Natural killer cell (primary cell): ENCODE measurements around the gene CD209. TPM values are rescaled to one million over a fixed set of nuclear protein-coding genes. Genes with fewer than 3 reads are reported as not detected.
A peak's percentile ranks its signal among the peaks of the same experiment; 100 is the strongest.

Experiments used
- ATAC-seq, 3 donors: fragments of 150-1000 bp in 2 of 3; fragments of 200-7000 bp in 1 of 3; cut with Tn5 transposase; 1 replicate in 1 of 3; 2 replicates in 2 of 3; pipeline ENCODE4 v1.10.0; 2021; ENCODE audit warnings: mild to moderate bottlenecking in 2 of 3, moderate library complexity in 2 of 3
- DNase-seq, 2 donors: peaks; one replicate each; pipeline versions ENCODE4 v3.0.0 to v3.0.0-alpha.2; 2013 to 2021; ENCODE audit warnings: mixed read lengths in 1 of 2
- H3K27ac ChIP-seq: one replicate; pipeline ENCODE4 v1.5.1; 2013; ENCODE audit warnings: mild to moderate bottlenecking, low read length
- H3K27me3 ChIP-seq: one replicate; pipeline ENCODE4 v1.6.1; 2013; ENCODE audit warnings: low read length; ENCODE audit not compliant: control insufficient read depth, insufficient read depth
- H3K36me3 ChIP-seq: one replicate; pipeline ENCODE4 v1.6.1; 2013; ENCODE audit warnings: low read length; ENCODE audit not compliant: control insufficient read depth, insufficient read depth
- H3K4me1 ChIP-seq: one replicate; pipeline ENCODE4 v1.6.1; 2013; ENCODE audit warnings: low read length; ENCODE audit not compliant: control insufficient read depth, insufficient read depth
- H3K4me3 ChIP-seq: one replicate; pipeline ENCODE4 v1.5.1; 2013; ENCODE audit warnings: low read length
- H3K9me3 ChIP-seq: one replicate; pipeline ENCODE4 v1.6.1; 2013; ENCODE audit warnings: low read length; ENCODE audit not compliant: control insufficient read depth, insufficient read depth
- H3K27ac Mint-ChIP-seq, 2 donors: one replicate each; pipeline ENCODE4 v1.8.0; 2022; ENCODE audit warnings: mild to moderate bottlenecking in 2 of 2, mixed read lengths in 2 of 2, moderate library complexity in 1 of 2
- H3K27me3 Mint-ChIP-seq, 2 donors: one replicate each; pipeline ENCODE4 v1.8.0; 2022; ENCODE audit warnings: low read depth in 2 of 2, mixed read lengths in 2 of 2
- H3K36me3 Mint-ChIP-seq: one replicate; pipeline ENCODE4 v1.8.0; 2022; ENCODE audit warnings: mixed read lengths
- H3K4me1 Mint-ChIP-seq, 2 donors: one replicate each; pipeline ENCODE4 v1.8.0; 2022; ENCODE audit warnings: mixed read lengths in 2 of 2
- H3K4me3 Mint-ChIP-seq: one replicate; pipeline ENCODE4 v1.8.0; 2022; ENCODE audit warnings: mild to moderate bottlenecking, moderate library complexity, mixed read lengths
- H3K9me3 Mint-ChIP-seq, 2 donors: one replicate each; pipeline ENCODE4 v1.8.0; 2022; ENCODE audit warnings: mixed read lengths in 2 of 2
- WGBS: methylation state at CpG from one replicate; pipeline ENCODE4 v1.1.7; 2013; ENCODE audit warnings: missing lambda C conversion rate; ENCODE audit not compliant: insufficient coverage; 5-methylcytosine and 5-hydroxymethylcytosine counted together
- intact Hi-C: fragments of 100-400 bp; cut with micrococcal nuclease; formaldehyde crosslinking; loops from one replicate; pipeline ENCODE4 v1.14.2; 2022
- total RNA-seq, 4 donors: library from RNA; stranded (reverse); fragments of 120-200 nt in 1 of 4; gene quantifications; one replicate each; pipeline versions ENCODE4 v1.2.3 to v1.2.4, GENCODE V29; 2013 to 2022
- TF ChIP-seq, protein P1 (sequence below): fragments of 200-600 bp; IDR thresholded peaks from one replicate; pipeline ENCODE4 v1.8.0; 2022; ENCODE audit warnings: antibody characterized with exemption

Gene CD209
- total RNA-seq, 3 donors from 2014 or later (not counting 1 experiment from before 2014, with no cell fraction given), result 0.10 TPM; not detected in 2

DNA sequence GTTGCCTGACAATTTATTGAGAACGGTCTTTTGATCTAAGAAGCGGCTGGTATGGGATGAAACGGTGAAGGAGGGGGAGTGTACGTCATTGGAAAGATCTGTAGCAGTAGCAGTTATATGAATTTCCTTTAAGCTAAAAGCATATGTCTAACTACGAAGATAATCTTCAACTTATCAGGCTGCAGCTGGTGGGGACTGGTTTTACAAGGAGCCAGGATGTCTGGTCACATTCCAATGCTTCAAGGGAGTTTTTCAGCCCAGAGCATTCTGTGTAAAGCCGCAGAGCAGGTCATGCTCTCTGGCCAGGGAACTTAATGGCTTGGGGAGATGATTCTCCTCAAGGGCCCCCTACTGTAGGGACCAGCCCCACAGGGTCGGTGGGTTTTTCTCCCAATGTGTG is 44.9 kb upstream of the CD209 start:
- DNase-seq, result no peak
- H3K36me3 ChIP-seq, result no peaks in the 10 kb centered on the region
- Mint-ChIP-seq H3K9me3 (peaks cover 0 to 3% of the 10 kb centered on the region in 2 donors), H3K27ac (no peak overlapping the region), H3K36me3 (no peaks in the 10 kb centered on the region), H3K4me3 (no peak overlapping the region), H3K4me1 (peaks cover 0 to 3% of the 10 kb centered on the region in 2 donors), H3K27me3 (peaks cover 21 to 31% of the 10 kb centered on the region in 2 donors)
- H3K4me1 ChIP-seq, result peaks cover 7% of the 10 kb centered on the region
- peaks cover 11% of the 10 kb centered on the region for H3K27me3 ChIP-seq
- H3K27ac ChIP-seq, result no peak overlapping the region
- intact Hi-C loops, result no loop called here
- no peak for ATAC-seq
- 74% methylated on average over 7 of the region's 7 CpGs for WGBS
- no peak overlapping the region for H3K4me3 ChIP-seq
- TF ChIP-seq, protein P1, sequence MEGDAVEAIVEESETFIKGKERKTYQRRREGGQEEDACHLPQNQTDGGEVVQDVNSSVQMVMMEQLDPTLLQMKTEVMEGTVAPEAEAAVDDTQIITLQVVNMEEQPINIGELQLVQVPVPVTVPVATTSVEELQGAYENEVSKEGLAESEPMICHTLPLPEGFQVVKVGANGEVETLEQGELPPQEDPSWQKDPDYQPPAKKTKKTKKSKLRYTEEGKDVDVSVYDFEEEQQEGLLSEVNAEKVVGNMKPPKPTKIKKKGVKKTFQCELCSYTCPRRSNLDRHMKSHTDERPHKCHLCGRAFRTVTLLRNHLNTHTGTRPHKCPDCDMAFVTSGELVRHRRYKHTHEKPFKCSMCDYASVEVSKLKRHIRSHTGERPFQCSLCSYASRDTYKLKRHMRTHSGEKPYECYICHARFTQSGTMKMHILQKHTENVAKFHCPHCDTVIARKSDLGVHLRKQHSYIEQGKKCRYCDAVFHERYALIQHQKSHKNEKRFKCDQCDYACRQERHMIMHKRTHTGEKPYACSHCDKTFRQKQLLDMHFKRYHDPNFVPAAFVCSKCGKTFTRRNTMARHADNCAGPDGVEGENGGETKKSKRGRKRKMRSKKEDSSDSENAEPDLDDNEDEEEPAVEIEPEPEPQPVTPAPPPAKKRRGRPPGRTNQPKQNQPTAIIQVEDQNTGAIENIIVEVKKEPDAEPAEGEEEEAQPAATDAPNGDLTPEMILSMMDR, result no peak
- H3K9me3 ChIP-seq, result peaks cover 3% of the 10 kb centered on the region

DNA sequence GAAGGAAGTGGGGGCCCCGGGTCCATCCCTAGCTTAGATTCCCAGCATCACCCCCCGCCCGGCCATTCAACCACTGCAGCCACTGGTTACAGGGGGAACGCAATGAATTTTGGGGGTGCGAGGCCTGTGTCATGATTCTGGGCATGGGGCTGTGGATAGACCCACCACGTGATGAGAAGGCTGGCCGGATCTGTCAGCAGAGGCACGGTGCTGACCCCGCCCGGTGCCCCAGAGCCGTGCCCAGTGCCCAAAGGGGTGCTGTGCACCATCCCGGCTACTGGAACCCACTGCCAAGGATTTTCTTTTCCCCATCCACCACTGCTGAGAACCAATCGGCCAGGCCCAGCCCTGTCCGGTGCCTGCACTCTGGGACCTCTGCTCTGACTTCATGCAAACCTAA is 43.1 kb upstream of the CD209 start:
- no peak for ATAC-seq
- Mint-ChIP-seq H3K9me3 (peaks cover 0 to 3% of the 10 kb centered on the region in 2 donors), H3K4me3 (no peak overlapping the region), H3K27ac (no peak overlapping the region), H3K4me1 (peaks cover 0 to 5% of the 10 kb centered on the region in 2 donors), H3K36me3 (no peaks in the 10 kb centered on the region), H3K27me3 (peaks cover 26 to 39% of the 10 kb centered on the region in 2 donors)
- no peak overlapping the region for H3K27ac ChIP-seq
- H3K27me3 ChIP-seq, result peaks cover 11% of the 10 kb centered on the region
- H3K9me3 ChIP-seq, result peaks cover 3% of the 10 kb centered on the region
- no peaks in the 10 kb centered on the region for H3K36me3 ChIP-seq
- H3K4me1 ChIP-seq, result peaks cover 7% of the 10 kb centered on the region
- TF ChIP-seq, protein P1, result no peak
- intact Hi-C loops, result no loop called here
- WGBS, result 86% methylated on average over 14 of the region's 14 CpGs
- H3K4me3 ChIP-seq, result no peak overlapping the region
- DNase-seq, result no peak

DNA sequence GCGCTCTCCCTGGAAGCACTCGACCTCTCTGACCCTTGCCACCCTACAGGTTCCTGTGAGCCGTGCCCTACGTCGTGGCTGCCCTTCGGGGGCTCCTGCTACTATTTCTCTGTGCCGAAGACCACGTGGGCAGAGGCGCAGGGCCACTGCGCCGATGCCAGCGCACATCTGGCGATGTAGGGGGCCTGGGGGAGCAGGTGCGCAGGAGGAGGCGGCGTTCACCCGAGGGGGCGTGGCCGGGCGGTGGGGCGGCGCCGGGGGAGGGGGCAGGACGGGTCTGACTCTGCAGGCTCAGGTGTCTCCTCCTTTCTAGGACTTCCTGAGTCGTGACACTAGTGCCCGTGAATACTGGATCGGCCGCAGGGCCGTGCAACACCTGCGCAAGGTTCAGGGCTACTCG is 42.1 kb upstream of the CD209 start:
- Histone ChIP-seq H3K27me3 (peaks cover 11% of the 10 kb centered on the region), H3K27ac (no peak overlapping the region), H3K4me3 (no peak overlapping the region), H3K36me3 (no peaks in the 10 kb centered on the region), H3K4me1 (peaks cover 7% of the 10 kb centered on the region), H3K9me3 (peaks cover 3% of the 10 kb centered on the region)
- intact Hi-C loops, result no loop called here
- Mint-ChIP-seq H3K4me3 (no peak overlapping the region), H3K27me3 (peaks cover 36 to 43% of the 10 kb centered on the region in 2 donors), H3K36me3 (no peaks in the 10 kb centered on the region), H3K9me3 (peaks cover 3 to 4% of the 10 kb centered on the region in 2 donors), H3K4me1 (peaks cover 0 to 5% of the 10 kb centered on the region in 2 donors), H3K27ac (no peak overlapping the region)
- WGBS, result 9% methylated on average over 31 of the region's 31 CpGs
- TF ChIP-seq, protein P1, result no peak
- DNase-seq (peak in 1 of 2 donors; percentile 50), ATAC-seq (no peak)

DNA sequence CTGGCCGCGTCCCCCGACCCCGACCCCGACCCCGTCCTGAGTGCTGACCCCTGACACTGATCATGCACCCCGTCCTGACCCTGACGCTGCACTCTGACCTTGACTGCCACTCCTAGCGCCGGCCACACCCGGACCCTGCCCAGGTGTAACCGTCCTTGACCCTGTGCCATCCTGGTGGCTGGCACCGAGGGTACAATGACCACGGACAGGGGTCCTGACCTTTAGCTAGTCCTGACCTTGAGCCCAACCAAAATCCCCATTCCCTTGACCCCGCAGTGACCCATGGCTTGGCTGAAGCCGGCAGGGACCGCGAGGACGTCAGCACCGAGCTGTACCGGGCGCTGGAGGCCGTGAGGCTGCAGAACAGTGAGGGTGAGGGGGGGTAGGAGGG is 41.6 kb upstream of the CD209 start:
- Histone ChIP-seq H3K4me3 (no peak overlapping the region), H3K27ac (no peak overlapping the region), H3K36me3 (no peaks in the 10 kb centered on the region), H3K27me3 (peaks cover 11% of the 10 kb centered on the region), H3K9me3 (peaks cover 3% of the 10 kb centered on the region), H3K4me1 (peaks cover 7% of the 10 kb centered on the region)
- peaks cover 0 to 5% of the 10 kb centered on the region in 2 donors for H3K4me1 Mint-ChIP-seq
- ATAC-seq, result no peak
- intact Hi-C loops, result no loop called here
- no peak for DNase-seq
- H3K36me3 Mint-ChIP-seq, result no peaks in the 10 kb centered on the region
- H3K27me3 Mint-ChIP-seq, result peaks cover 41 to 45% of the 10 kb centered on the region in 2 donors
- H3K4me3 Mint-ChIP-seq, result no peak overlapping the region
- no peak overlapping the region for H3K27ac Mint-ChIP-seq
- H3K9me3 Mint-ChIP-seq, result peaks cover 3 to 4% of the 10 kb centered on the region in 2 donors
- TF ChIP-seq, protein P1, result no peak
- 4% methylated on average over 23 of the region's 23 CpGs for WGBS
